ENCODE data around the gene NXN.
"Not testable (repeated sequence)": the region's sequence is repeated elsewhere in the genome, so short reads cannot be mapped to it uniquely, and the experiment has no call there.

The NXN gene

DNA sequence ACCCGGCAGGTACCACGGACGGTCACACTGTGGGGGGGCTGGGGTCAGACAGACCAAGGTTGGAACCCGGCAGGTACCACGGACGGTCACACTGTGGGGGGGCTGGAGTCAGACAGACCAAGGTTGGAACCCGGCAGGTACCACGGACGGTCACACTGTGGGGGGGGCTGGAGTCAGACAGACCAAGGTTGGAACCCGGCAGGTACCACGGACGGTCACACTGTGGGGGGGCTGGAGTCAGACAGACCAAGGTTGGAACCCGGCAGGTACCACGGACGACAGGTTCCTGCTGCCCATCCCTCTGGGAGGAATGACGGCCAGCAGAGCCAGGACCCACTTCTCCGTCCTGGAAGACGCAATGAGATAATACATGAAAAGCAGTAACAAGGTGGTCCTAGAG lies 27.0 kb downstream of the NXN start:
- not testable (repeated sequence) for DNase-seq

- DNase-seq: peak; percentile 97
Observed at GRCh38 chr17:951325-952132, 28.0 kb downstream of the NXN start.

- DNase-seq: peak; percentile 58
Observed at GRCh38 chr17:949623-950303, 29.8 kb downstream of the NXN start.

- DNase-seq: peak; percentile 66
Observed at GRCh38 chr17:948284-948852, 31.2 kb downstream of the NXN start.

GRCh38 chr17:946510-947236 lies 32.9 kb downstream of the NXN start:
- no peak for DNase-seq

- no peak for DNase-seq
Observed at GRCh38 chr17:945672-946071, 33.9 kb downstream of the NXN start.

DNA sequence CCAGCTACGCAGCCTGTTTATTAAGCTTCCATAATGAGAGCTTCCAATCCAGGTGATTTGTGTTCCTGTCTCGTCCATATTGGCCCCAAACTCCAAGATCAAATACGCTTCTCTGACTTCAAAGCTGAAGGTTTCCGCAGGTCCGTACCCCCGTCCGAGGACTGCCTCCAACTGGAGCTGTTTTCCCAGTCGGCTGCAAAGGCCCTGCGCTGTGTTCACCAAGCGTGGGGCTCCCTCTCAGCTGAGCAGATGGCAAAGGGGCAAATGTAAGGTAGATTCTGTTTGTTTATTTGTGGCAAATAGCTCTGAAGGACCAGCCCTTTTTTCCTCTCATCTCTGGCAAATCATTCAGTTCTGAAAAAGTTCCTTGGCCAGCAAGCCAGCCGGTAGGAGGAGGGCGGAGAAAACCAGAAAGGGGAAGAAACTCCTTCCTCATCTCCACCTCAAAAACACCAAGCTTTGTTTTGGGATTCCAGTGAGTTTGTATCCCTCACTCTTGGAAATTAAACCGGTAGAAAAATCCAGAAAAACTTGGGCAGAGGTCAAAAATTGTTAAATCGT lies 35.2 kb downstream of the NXN start:
- DNase-seq: no peak

DNA sequence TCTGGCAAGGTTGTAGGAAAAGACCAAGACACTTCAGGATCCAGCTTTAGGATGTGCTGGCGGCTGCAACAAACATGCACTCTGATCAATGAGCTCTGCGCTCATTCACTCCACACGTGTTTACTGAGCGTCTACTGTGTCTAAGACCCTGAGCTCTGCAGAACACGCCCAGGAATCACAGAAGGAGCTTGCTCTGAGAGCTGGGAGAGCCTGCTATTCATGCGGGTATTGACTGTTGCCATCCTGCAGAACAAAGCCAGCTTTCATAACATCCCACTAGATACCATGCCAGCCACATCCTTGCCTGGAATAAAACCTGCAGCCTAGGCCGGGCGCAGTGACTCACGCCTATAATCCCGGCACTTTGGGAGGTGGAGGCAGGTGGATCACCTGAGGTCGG lies 44.1 kb downstream of the NXN start:
- no peak for DNase-seq

GRCh38 chr17:933312-934073 lies 46.1 kb downstream of the NXN start:
- peak; percentile 87 for DNase-seq

- no peak for DNase-seq
Observed at GRCh38 chr17:930258-930657, 49.3 kb downstream of the NXN start.

- DNase-seq: no peak
Observed at GRCh38 chr17:929586-929985, 50.0 kb downstream of the NXN start.

DNA sequence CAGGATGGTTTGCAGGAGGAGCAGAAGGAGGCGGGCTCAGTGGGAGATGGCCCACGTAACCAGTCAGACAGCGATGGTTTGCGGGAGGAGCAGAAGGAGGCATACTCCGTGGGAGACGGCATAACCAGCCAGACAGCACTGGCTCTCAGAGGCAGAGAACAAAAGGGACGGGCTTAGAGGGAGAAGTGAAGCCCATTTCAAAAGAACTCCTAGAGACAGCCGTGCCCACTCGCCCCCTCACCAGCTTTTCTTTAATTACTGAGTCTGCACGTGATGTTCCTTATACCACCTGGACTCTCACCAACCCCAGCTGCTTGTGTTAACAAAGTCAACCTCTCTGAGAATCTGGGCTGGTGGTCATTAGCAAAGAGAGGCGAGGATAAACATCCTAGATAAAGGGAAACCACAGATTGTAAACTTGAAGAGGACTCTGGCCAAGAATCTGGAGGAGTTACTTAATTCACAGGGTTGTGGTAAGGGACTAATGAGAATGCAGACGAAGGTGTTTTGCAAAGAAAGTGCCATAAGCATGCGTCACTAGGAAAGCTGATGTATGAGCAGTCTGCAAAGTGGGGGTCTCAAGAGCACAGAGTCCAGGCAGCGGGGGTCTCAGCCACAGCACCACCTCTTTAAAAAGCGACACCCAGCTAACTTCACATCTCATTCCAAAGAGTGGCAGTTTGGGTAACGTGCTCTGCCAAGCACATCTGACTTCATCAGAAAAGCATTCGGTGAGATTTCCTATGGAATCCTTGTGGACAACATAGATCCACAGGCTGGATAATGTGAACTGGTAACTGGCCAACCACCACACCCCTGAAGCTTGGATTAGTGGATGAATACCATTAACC lies 51.7 kb downstream of the NXN start:
- DNase-seq: peak; percentile 98

GRCh38 chr17:925817-926216 lies 53.8 kb downstream of the NXN start:
- no peak for DNase-seq

GRCh38 chr17:924711-925475 lies 54.7 kb downstream of the NXN start:
- no peak for DNase-seq

DNA sequence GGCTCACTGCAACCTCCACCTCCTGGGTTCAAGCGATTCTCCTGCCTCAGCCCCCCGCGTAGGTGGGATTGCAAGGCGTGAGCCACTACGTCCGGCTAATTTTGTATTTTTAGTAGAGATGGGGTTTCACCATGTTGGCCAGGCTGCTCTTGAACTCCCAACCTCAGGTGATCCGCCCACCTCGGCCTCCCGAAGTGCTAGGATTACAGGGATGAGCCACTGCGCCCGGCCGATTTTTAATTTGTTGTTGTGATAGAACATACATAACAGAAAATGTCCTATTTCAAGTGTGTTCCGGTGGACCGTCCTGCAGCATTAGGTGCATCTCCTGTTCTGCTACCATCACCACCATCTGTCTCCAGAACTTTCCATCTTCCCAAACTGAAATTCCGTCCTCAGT lies 55.3 kb downstream of the NXN start:
- not testable (repeated sequence) for DNase-seq

DNA sequence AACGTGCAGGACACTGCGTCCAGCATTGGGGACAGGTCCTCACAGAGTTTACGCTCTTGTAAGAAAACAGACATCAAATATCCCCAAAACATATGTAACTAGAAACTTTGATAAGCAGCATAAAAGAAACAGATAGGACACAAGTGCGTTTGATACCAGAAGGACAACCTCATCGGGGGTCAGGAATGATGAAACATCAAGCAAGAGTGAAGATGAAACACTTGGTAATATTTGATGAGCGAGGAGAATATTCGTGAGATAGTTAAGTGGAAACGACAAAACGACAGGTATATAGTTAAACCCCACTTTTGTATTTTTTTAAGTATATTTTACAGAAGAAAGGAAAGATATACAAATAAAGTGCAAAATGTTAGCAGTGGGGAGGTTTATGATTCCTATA lies 55.9 kb downstream of the NXN start:
- DNase-seq: no peak

DNA sequence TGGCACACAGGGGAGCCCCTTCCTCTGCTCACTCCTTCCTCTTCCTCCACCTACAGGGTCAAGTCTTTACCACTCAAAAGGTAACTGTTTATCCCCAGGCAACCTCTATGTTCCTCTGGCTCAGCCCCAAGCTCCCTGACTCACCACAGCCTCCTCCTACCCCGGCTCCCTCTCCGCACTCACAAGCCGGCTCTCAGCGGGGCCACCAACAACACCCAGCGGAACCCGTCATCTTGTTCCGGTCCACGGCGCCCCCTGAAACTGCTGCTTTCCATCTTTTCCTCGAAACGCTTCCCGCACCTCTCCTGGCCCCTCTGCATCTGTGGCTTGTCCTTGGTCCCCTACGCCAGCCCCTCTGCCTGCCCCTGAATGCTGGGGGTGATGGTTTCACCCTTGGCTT lies 58.4 kb downstream of the NXN start:
- DNase-seq: no peak

- no peak for DNase-seq
Observed at GRCh38 chr17:920190-920589, 59.4 kb downstream of the NXN start.

GRCh38 chr17:917941-918740 lies 61.4 kb downstream of the NXN start:
- peak; percentile 51 for DNase-seq

Measured in fibroblast of skin of scalp (primary cell).